Lower lobe of right lung (tissue), 2 donors: Measurements from ENCODE around the gene NRDC. TPM values are rescaled to one million over a fixed set of nuclear protein-coding genes. Genes with fewer than 3 reads are reported as not detected.
A peak's percentile ranks its signal among the peaks of the same experiment; 100 is the strongest.

ENCODE experiments used
- ATAC-seq, 2 donors: fragments of 200-7000 bp; cut with Tn5 transposase; one replicate each; pipeline ENCODE4 v1.9.1; 2020 to 2022; ENCODE audit warnings: mild to moderate bottlenecking in 2 of 2, moderate library complexity in 2 of 2
- DNase-seq: peaks from one replicate; pipeline ENCODE4 v3.0.0-alpha.2; 2020
- H3K27ac ChIP-seq: fragments of 200-600 bp; one replicate; pipeline ENCODE4 v1.8.0; 2022
- H3K27me3 ChIP-seq: fragments of 200-600 bp; one replicate; pipeline ENCODE4 v1.8.0; 2022; ENCODE audit warnings: low read depth
- H3K36me3 ChIP-seq: fragments of 200-600 bp; one replicate; pipeline ENCODE4 v1.8.0; 2022; ENCODE audit warnings: mild to moderate bottlenecking
- H3K4me1 ChIP-seq: fragments of 200-600 bp; one replicate; pipeline ENCODE4 v1.8.0; 2022
- H3K4me3 ChIP-seq: fragments of 200-600 bp; one replicate; pipeline ENCODE4 v1.8.0; 2022; ENCODE audit warnings: mild to moderate bottlenecking
- H3K9me3 ChIP-seq: fragments of 200-600 bp; one replicate; pipeline ENCODE4 v1.8.0; 2022
- CTCF ChIP-seq: fragments of 200-600 bp; IDR thresholded peaks from one replicate; pipeline ENCODE4 v1.8.0; 2022; ENCODE audit warnings: antibody characterized with exemption, mild to moderate bottlenecking
- intact Hi-C: fragments of 100-400 bp; cut with DNase I; formaldehyde crosslinking; loops from one replicate; pipeline ENCODE4 v1.11.0; 2022
- long read RNA-seq: library from polyadenylated mRNA; unstranded; transcript quantifications from one replicate; pipeline ENCODE4 v2.0.0, GENCODE V29; 2021
- total RNA-seq: library from RNA; stranded (reverse); fragmentation: NEBNext Ultra II Directional; extraction: Animal tissue kit (Norgen Biotek cat#: 25700); gene quantifications from one replicate; pipeline ENCODE4 v1.2.1, GENCODE V29; 2021
- donor health status: DM: no; HTN: yes; CAD: no; lungs with severe emphysema.

The NRDC gene
- 115 TPM for total RNA-seq
- long read RNA-seq, transcript NRDC-211 (2 exons, 1,020 nt), result minor isoform, 14 of 124 reads
- long read RNA-seq, transcript NRDC-201 (31 exons, 3,691 nt), result major isoform, 51 of 124 reads
- long read RNA-seq, partial matches to known transcripts, result 33 of 124 reads
- long read RNA-seq, other reads (novel, unspliced or antisense), result 25 of 124 reads

GRCh38 chr1:51878616-51879336 is at the start of gene NRDC:
Gene NRDC (minus strand): TSS chr1:51878727. CDS start chr1:51878615, 112 bp downstream.
- ATAC-seq (peak; percentile 98 to 99), DNase-seq (peak; percentile 100)
- Histone ChIP-seq H3K4me1 (peaks cover 36% of the 10 kb centered on the region), H3K9me3 (no peaks in the 10 kb centered on the region), H3K4me3 (peak within 1 kb of the TSS; percentile 86), H3K27me3 (peaks cover 7% of the 10 kb centered on the region), H3K36me3 (no peaks in the 10 kb centered on the region), H3K27ac (peak within 1 kb of the TSS; percentile 94)
- no peak for TF ChIP-seq CTCF
- intact Hi-C loops, result no loop called here

GRCh38 chr1:51927029-51927428 is 48.5 kb upstream of the NRDC start:
- DNase-seq (no peak), ATAC-seq (no peak)
- Histone ChIP-seq H3K36me3 (no peaks in the 10 kb centered on the region), H3K4me1 (no peaks in the 10 kb centered on the region), H3K27me3 (peaks cover 27% of the 10 kb centered on the region), H3K27ac (no peak overlapping the region), H3K4me3 (no peak overlapping the region), H3K9me3 (no peaks in the 10 kb centered on the region)
- TF ChIP-seq CTCF, result no peak
- intact Hi-C loops, result no loop called here

- intact Hi-C loops, result no loop called here
- DNase-seq (no peak), ATAC-seq (no peak)
- H3K27me3 ChIP-seq, result peaks cover 27% of the 10 kb centered on the region
- H3K4me1 ChIP-seq, result no peaks in the 10 kb centered on the region
- H3K27ac ChIP-seq, result no peak overlapping the region
- no peak overlapping the region for H3K4me3 ChIP-seq
- H3K36me3 ChIP-seq, result no peaks in the 10 kb centered on the region
- H3K9me3 ChIP-seq, result no peaks in the 10 kb centered on the region
- no peak for TF ChIP-seq CTCF
Measured at GRCh38 chr1:51926171-51926812, 47.8 kb upstream of the NRDC start.

GRCh38 chr1:51924455-51924854 is 45.9 kb upstream of the NRDC start:
- TF ChIP-seq CTCF, result no peak
- no peaks in the 10 kb centered on the region for H3K9me3 ChIP-seq
- no peak for ATAC-seq
- no peak overlapping the region for H3K4me3 ChIP-seq
- H3K36me3 ChIP-seq, result no peaks in the 10 kb centered on the region
- H3K4me1 ChIP-seq, result no peaks in the 10 kb centered on the region
- DNase-seq, result no peak
- intact Hi-C loops, result no loop called here
- H3K27ac ChIP-seq, result no peak overlapping the region
- peaks cover 17% of the 10 kb centered on the region for H3K27me3 ChIP-seq

GRCh38 chr1:51922040-51922439 is 43.5 kb upstream of the NRDC start:
- ATAC-seq (no peak), DNase-seq (no peak)
- intact Hi-C loops, result no loop called here
- no peaks in the 10 kb centered on the region for H3K36me3 ChIP-seq
- H3K4me3 ChIP-seq, result no peak overlapping the region
- H3K9me3 ChIP-seq, result no peaks in the 10 kb centered on the region
- peaks cover 27% of the 10 kb centered on the region for H3K27me3 ChIP-seq
- H3K27ac ChIP-seq, result no peak overlapping the region
- no peaks in the 10 kb centered on the region for H3K4me1 ChIP-seq
- TF ChIP-seq CTCF, result no peak
